Activated CD8-positive, alpha-beta memory T cell treated with anti-CD3 and anti-CD28 coated beads for 1 hour (primary cell): ENCODE measurements around the gene TRMT10C.
"Not testable (repeated sequence)": the region's sequence is repeated elsewhere in the genome, so short reads cannot be mapped to it uniquely, and the experiment has no call there.

Experiments
- DNase-seq, 2 donors: peaks; one replicate each; pipeline ENCODE4 v3.0.0-alpha.2; 2020; ENCODE audit warnings: low read depth in 1 of 2; ENCODE audit errors: extremely low read depth in 1 of 2

Gene TRMT10C

GRCh38 chr3:101561630-101562328 is at the start of gene TRMT10C:
TSS of gene TRMT10C (plus strand) at chr3:101561868. CDS start at chr3:101564782, 2,914 bp downstream.
- DNase-seq = peak; percentile 76 to 84

- no peak for DNase-seq
These were observed 49.3 kb upstream of the TRMT10C start for GRCh38 chr3:101512396-101512645.

GRCh38 chr3:101512646-101513418 is 48.8 kb upstream of the TRMT10C start, which contains the start of gene SENP7:
TSS of gene SENP7 (minus strand) at chr3:101513212. CDS start at chr3:101513130, 82 bp downstream.
- peak in 1 of 2 donors; percentile 60 for DNase-seq

DNA sequence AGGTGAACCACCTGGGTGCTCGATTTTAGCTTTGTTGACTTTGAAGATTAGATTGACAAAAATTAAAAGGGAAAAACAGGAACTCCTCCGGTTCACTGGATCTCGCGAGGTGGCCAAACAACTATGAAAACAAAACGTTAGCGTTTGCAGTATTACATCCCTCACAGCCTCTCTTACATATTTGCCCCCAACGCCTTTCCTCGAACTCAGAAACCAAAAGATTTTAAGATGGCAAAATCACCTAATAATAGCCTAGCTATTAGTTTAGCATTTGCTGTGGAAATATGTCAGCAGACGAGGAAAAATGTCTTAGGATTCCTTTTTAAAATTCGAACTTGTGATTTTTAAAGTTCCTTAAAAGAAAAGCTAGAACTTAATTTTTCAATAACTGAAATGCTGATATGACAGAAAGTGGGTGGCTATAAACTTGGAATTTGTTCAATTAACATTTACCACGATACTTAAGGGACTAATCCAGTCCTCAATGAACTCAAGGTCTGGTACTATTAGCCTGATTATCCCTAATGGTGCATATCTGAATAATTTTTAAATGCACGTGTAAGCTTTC is 48.2 kb upstream of the TRMT10C start:
- DNase-seq = no peak

DNA sequence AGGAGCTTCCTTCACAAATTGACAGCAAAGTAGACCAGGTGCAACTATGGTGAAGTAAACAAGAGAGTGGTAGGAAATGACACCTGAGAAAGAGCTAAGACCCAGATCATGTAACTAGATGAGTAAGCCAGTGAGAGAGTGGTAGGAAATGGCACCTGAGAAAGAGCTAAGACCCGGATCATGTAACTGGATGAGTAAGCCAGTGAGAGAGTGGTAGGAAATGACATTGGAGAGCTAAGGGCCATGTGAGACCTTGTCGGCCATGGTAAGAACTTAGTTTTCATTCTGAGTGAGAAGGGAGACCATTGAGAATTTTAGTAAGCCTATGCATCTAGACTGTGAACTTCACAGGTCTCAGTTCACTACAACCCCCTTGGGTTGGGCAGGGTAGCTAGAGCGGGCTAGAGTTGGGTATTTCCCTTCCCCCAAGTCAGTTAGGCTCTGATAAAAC is 43.2 kb upstream of the TRMT10C start:
- DNase-seq = no peak

DNA sequence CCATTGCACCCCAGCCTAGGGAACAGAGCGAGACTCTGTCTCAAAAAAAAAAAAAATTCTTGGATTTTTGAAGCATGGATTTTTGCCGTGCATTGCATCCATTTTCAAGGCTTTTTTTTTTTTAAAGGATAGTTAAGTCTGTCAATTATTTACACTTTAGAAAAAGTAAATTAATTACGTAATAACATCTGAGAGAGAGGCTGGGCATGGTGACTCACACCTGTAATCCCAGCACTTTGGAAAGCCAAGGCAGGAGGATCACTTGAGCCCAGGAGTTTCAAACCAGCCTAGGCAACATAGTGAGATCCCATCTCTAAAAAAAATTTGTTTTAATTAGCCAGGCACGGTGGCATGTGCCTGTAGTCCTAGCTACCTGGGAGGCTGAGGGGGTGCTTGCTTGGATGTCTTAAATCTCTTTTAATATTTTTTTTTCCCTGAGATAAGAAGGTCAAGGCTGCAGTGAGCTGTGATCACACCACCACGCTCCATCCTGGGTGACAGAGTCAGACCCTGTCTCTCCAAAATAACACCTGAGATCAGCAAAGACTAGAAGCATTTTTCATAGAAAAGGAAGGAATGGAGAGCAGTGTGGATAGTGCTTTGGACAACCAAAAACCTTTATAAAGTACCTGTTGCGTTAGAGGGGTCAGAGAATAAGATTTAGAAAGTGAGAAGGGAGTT is 41.8 kb upstream of the TRMT10C start:
- no peak for DNase-seq

GRCh38 chr3:101521211-101521701 is 40.4 kb upstream of the TRMT10C start:
- no peak for DNase-seq

- DNase-seq = no peak
These were observed 34.2 kb upstream of the TRMT10C start for GRCh38 chr3:101527441-101527840.

GRCh38 chr3:101527906-101528305 is 33.8 kb upstream of the TRMT10C start:
- DNase-seq = no peak

DNA sequence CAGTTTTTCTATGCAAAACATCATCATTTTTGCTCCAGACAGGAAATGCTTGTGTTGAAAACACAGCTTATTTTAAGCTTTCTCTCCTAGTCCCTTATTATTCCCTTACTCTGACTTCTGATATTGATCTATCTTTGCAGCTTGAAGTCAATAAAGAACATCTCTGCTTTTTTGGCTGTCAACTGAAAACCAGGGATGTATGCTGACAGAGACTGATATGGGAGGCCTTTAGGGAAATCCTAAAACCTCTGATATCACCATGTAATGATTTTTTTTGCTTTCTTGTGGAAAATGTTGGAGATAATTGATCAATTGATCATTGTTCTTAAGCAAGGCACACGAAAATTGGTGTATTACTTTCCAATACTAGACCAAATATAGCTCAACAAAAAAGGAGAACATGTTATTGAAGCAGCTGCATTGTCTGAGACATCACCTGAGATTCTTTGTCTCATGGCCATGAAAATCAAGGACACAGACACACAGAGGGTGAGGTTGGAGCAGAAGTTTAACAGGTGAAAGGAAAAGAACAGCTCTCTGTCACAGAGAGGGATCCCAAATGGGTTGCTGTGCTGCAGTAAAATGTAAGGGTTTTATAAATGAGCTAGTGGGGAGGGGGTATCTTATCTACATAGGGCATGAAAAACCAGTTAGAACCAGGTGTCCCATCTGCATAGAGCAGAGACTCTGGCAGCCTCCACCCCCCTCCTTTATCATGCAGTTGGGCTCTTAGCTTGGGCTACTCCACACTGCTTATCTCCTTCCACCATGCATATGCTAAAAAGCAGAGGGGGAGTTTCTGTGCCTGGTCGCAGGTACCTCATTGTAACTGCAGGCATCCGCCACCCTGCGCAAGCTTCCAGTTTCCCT is 31.6 kb upstream of the TRMT10C start:
- DNase-seq = no peak

GRCh38 chr3:101530686-101531047 is 31.0 kb upstream of the TRMT10C start:
- DNase-seq = no peak

- DNase-seq = no peak
These were observed 30.1 kb upstream of the TRMT10C start for GRCh38 chr3:101531473-101532086.

- no peak for DNase-seq
These were observed 28.7 kb upstream of the TRMT10C start for GRCh38 chr3:101532783-101533602.

- no peak for DNase-seq
These were observed 28.1 kb upstream of the TRMT10C start for GRCh38 chr3:101533603-101533968.

DNA sequence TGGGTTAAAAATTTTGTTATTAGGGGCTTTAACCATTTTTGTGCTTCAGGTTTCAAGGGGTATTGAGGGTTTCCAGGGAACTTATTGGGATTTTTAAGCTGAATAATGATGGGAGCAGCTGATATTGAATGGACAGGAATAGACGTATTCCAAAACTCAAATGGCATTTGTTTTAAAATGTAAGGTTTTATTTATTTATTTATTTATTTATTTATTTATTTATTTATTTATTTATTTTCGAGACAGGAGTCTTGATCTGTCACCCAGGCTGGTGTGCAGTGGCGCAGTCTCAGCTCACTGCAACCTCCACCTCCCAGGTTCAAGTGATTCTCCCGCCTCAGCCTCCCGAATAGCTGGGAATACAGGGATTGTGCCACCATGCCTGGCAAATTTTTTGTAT is 26.4 kb upstream of the TRMT10C start:
- DNase-seq = no peak

DNA sequence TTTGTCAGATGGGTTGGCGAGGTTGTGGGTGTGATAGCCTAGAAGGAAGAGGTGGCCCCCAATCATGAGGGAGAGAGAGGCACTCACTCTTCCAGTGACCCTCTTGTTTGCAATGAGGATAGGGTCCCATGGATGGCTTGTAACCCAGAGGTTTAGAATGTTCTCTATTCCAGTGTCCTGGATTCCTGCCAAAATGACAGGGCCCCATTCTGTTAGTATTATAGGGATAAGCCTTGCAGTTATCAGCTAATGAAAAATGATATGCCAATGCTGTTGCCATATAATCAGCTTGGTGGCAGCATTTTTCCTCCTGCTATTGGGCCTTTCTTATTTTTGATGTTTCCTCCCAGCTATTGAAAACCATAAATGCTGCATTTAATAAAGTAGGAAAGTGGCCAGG is 25.4 kb upstream of the TRMT10C start:
- no peak for DNase-seq

DNA sequence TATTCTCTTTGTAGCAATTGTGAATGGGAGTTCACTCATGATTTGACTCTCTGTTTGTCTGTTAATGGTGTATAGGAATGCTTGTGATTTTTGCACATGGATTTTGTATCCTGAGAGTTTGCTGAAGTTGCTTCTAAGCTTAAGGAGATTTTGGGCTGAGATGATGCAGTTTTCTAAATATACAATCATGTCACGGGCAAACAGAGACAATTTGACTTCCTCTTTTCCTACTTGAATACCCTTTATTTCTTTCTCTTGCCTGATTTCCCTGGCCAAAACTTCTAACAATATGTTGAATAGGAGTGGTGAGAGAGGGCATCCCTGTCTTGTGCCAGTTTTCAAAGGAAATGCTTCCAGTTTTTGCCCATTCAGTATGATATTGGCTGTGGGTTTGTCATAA is 24.7 kb upstream of the TRMT10C start:
- not testable (repeated sequence) for DNase-seq

GRCh38 chr3:101542957-101543356 is 18.7 kb upstream of the TRMT10C start:
- DNase-seq = no peak

GRCh38 chr3:101544161-101544850 is 17.4 kb upstream of the TRMT10C start:
- DNase-seq = no peak
